Lower leg skin (tissue), 4 donors: ENCODE measurements around the gene KCNT1. TPM values are rescaled to one million over a fixed set of nuclear protein-coding genes. Genes with fewer than 3 reads are reported as not detected.

Experiments
- DNase-seq, 2 donors: peaks; one replicate each; pipeline ENCODE4 v3.0.0-alpha.2; 2019; ENCODE audit warnings: low spot score in 2 of 2
- H3K4me3 ChIP-seq: fragments of 200-600 bp; sonication (generic); 2 replicates; pipeline ENCODE4 v1.5.1; 2017; ENCODE audit warnings: mild to moderate bottlenecking, low read depth; ENCODE audit not compliant: poor library complexity, severe bottlenecking
- CTCF ChIP-seq, 3 donors: fragments of 450-650 bp; IDR thresholded peaks; one replicate each; pipeline ENCODE4 v1.5.1; 2016; ENCODE audit warnings: antibody characterized with exemption in 3 of 3, mild to moderate bottlenecking in 3 of 3, moderate library complexity in 2 of 3
- POLR2A ChIP-seq, 2 donors: fragments of 450-650 bp; IDR thresholded peaks; one replicate each; pipeline ENCODE4 v1.6.1; 2016 to 2017; ENCODE audit warnings: antibody characterized with exemption in 2 of 2, mild to moderate bottlenecking in 1 of 2, moderate library complexity in 1 of 2
- WGBS, 2 donors: methylation state at CpG; one replicate each; pipeline ENCODE4 v1.1.5; 2018; 5-methylcytosine and 5-hydroxymethylcytosine counted together
- intact Hi-C: fragments of 100-400 bp; cut with DNase I; formaldehyde crosslinking; loops from one replicate; pipeline ENCODE4 v1.15.0; 2023; ENCODE audit warnings: low total_unique reads
- total RNA-seq, 4 donors: library from RNA; depleted of rRNA; stranded (reverse); fragments of >200 nt; gene quantifications; one replicate each; pipeline ENCODE4 v1.1.0, GENCODE V29; 2016

Gene KCNT1
- total RNA-seq, 4 donors from 2014 or later = 0.10 TPM; not detected in 3

DNA sequence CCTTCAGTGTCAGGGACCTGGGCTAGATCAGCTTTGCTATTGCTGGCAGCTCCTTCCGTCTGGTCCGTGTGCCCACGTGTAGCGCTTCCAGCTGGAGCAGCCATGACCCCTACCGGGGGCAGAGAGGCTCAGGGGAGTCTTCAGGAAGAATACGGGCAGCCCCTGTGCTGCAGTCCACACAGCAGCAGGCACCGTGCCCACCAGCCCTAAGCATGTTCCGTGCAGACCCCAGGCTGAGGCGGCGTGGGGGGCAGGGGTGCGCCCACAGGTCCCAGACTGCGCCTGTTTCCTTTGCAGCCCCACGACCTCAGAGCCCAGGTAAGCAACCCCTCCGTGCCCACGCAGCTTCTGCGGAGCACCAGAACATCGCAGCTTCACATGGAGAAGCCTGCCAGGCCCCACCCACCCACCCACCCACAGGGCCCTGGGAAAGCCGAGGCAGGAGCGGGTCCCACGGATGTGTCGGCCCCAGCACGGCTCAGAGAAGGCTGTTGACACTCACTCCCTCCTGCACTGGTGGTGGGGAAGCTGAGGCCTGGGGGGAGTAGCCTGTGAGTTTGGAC lies 83.1 kb downstream of the KCNT1 start:
- no peak overlapping the region for H3K4me3 ChIP-seq
- TF ChIP-seq CTCF (IDR thresholded peaks at IDR 0.05) = no peak
- DNase-seq = no peak
- WGBS, 2 donors = 64 to 81% methylated on average over 6 to 21 of the region's 22 CpGs
- intact Hi-C loops = no loop called here

DNA sequence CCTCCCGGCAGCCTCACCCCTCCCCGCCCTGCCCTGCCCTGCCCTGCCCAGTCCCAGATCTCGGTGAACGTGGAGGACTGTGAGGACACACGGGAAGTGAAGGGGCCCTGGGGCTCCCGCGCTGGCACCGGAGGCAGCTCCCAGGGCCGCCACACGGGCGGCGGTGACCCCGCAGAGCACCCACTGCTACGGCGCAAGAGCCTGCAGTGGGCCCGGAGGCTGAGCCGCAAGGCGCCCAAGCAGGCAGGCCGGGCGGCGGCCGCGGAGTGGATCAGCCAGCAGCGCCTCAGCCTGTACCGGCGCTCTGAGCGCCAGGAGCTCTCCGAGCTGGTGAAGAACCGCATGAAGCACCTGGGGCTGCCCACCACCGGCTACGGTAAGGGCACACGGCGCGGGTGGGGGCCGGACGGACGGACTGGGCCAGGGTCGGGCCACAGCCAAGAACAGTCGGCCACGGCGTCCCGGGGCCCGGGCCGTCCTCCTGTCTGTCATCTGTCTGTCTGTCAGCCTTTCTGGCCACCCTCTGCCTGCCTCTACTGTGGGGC lies 84.2 kb downstream of the KCNT1 start:
- no peak for DNase-seq
- WGBS, 2 donors = 86 to 91% methylated on average over 34 to 44 of the region's 44 CpGs
- TF ChIP-seq POLR2A (IDR thresholded peaks at IDR 0.05) (no peak), CTCF (IDR thresholded peaks at IDR 0.05) (no peak)
- no peak overlapping the region for H3K4me3 ChIP-seq
- intact Hi-C loops = no loop called here

DNA sequence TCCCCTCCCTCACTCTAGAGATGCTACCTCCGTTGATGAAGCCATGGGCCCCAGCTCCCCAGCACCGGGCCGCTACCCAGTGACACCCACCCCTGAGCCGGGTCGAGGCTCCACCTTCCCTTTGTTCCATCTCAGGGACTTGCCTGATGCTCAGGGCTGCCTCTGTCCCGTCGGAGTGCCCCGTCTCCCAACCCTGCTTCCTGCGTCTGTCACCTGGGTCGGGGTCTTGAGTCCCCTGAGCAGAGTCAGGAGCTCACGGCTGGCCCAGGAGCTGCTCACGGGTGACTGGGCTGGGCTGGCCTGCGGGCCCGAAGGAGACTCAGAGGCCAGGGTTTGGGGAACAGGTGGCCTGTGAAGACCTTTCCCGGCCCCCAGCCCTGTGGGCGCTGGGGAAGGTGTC lies 85.3 kb downstream of the KCNT1 start:
- H3K4me3 ChIP-seq = no peak overlapping the region
- WGBS, 2 donors = 74 to 76% methylated on average over 10 to 15 of the region's 16 CpGs
- no peak for DNase-seq
- intact Hi-C loops = no loop called here
- no peak for TF ChIP-seq CTCF (IDR thresholded peaks at IDR 0.05)
- no peak for TF ChIP-seq POLR2A (IDR thresholded peaks at IDR 0.05)

- DNase-seq = no peak
- WGBS, 2 donors = 83 to 87% methylated on average over 33 to 35 of the region's 38 CpGs
- H3K4me3 ChIP-seq = no peak overlapping the region
- TF ChIP-seq CTCF (IDR thresholded peaks at IDR 0.05) = no peak
- TF ChIP-seq POLR2A (IDR thresholded peaks at IDR 0.05) = no peak
- intact Hi-C loops = no loop called here
Observed at GRCh38 chr9:135787776-135788575, 86.0 kb downstream of the KCNT1 start.

GRCh38 chr9:135788576-135789300 lies 86.8 kb downstream of the KCNT1 start:
- no peak for DNase-seq
- no peak for TF ChIP-seq POLR2A (IDR thresholded peaks at IDR 0.05)
- no peak for TF ChIP-seq CTCF (IDR thresholded peaks at IDR 0.05)
- intact Hi-C loops = no loop called here
- no peak overlapping the region for H3K4me3 ChIP-seq
- 72 to 76% methylated on average over 31 to 35 of the region's 36 CpGs for WGBS, 2 donors
